Suprapubic skin (tissue), 4 donors: ENCODE measurements around the gene REC114. TPM values are rescaled to one million over a fixed set of nuclear protein-coding genes. Genes with fewer than 3 reads are reported as not detected.

ENCODE experiments used
- DNase-seq, 2 donors: peaks; one replicate each; pipeline ENCODE4 v3.0.0-alpha.2; 2019; ENCODE audit warnings: low spot score in 2 of 2
- H3K27ac ChIP-seq: fragments of 200-600 bp; sonication (generic); one replicate; pipeline ENCODE4 v1.5.1; 2019
- H3K27me3 ChIP-seq: fragments of 200-600 bp; sonication (generic); one replicate; pipeline ENCODE4 v1.5.1; 2019
- H3K36me3 ChIP-seq: fragments of 200-600 bp; sonication (generic); one replicate; pipeline ENCODE4 v1.5.1; 2019
- H3K4me1 ChIP-seq: fragments of 200-600 bp; sonication (generic); one replicate; pipeline ENCODE4 v1.5.1; 2019
- H3K4me3 ChIP-seq: fragments of 200-600 bp; sonication (generic); one replicate; pipeline ENCODE4 v1.5.1; 2019; ENCODE audit warnings: mild to moderate bottlenecking
- H3K9me3 ChIP-seq: fragments of 200-600 bp; sonication (generic); one replicate; pipeline ENCODE4 v1.5.1; 2019
- EP300 ChIP-seq: sonication (generic); formaldehyde crosslinking; IDR thresholded peaks from one replicate; pipeline ENCODE4 v1.6.1; 2017; ENCODE audit warnings: antibody characterized with exemption
- POLR2A ChIP-seq, 2 donors: fragments of 450-650 bp; IDR thresholded peaks; one replicate each; pipeline ENCODE4 v1.6.1; 2017; ENCODE audit warnings: antibody characterized with exemption in 2 of 2, mild to moderate bottlenecking in 2 of 2, moderate library complexity in 2 of 2
- POLR2AphosphoS5 ChIP-seq, 3 donors: sonication (generic); formaldehyde crosslinking; IDR thresholded peaks; one replicate each; pipeline ENCODE4 v1.6.1; 2017; ENCODE audit warnings: antibody characterized with exemption in 3 of 3
- WGBS: methylation state at CpG from one replicate; pipeline ENCODE4 v1.1.5; 2018; 5-methylcytosine and 5-hydroxymethylcytosine counted together
- total RNA-seq, 4 donors: library from RNA; depleted of rRNA; stranded (reverse); fragments of >200 nt; gene quantifications; one replicate each; pipeline ENCODE4 v1.1.0, GENCODE V29; 2016
- TF ChIP-seq, protein P1 (sequence below), 2 donors: fragments of 200-600 bp in 1 of 2; fragments of 450-650 bp in 1 of 2; sonication (generic) in 1 of 2; IDR thresholded peaks; one replicate each; pipeline ENCODE4 v1.5.1; 2016 to 2019; ENCODE audit warnings: antibody characterized with exemption in 2 of 2, mild to moderate bottlenecking in 1 of 2, moderate library complexity in 1 of 2

Gene REC114
- total RNA-seq, 4 donors from 2014 or later, result not detected

DNA sequence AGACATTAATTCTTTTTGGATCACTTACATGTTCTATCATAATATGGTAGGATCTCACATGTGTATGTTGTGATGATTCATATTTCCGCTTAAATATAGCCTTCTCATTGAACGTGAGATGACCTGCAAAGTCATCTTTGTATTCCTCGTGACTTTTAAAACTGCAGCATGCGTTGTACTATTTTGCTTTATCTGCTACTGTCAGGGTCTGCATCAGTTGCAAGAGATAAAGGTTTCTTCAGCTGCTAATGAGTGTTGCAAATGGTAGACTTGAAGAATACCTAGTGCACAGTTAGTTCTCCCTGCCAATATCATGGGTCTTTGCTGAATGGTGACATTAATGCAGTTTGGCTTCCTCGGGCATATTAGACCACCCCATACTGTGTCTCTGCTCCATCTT is 31.8 kb downstream of the REC114 start:
- WGBS, result 85% methylated on average over 5 of the region's 5 CpGs
- H3K4me1 ChIP-seq, result no peaks in the 10 kb centered on the region

DNA sequence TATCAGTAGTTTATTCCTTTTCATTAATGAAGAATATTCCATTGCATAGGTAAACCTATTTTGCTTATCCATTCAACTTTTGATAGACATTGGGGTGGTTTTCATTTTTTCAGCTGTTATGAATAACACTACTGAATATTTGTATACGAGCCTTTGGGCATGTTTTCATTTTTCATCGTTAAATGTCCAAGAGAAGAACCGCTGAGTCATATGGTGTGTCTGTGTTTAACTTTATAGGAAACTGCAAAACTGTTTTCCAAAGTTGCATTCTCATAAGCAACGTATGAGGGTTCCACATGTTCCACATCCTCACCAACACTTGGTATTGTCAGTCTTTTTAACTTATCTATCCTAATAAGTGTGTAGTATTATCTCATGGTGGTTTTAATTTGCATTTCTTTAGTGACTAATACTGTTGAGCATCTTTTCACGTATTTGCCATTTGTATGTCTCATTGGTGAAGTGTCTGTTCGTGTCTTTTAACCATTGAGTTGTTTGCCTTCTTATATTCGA is 33.8 kb downstream of the REC114 start:
- Histone ChIP-seq H3K4me3 (no peak overlapping the region), H3K27me3 (peaks cover 14% of the 10 kb centered on the region), H3K4me1 (no peaks in the 10 kb centered on the region), H3K36me3 (no peaks in the 10 kb centered on the region), H3K9me3 (no peaks in the 10 kb centered on the region), H3K27ac (no peak overlapping the region)
- TF ChIP-seq POLR2A (IDR thresholded peaks at IDR 0.05), result no peak
- TF ChIP-seq, protein P1, sequence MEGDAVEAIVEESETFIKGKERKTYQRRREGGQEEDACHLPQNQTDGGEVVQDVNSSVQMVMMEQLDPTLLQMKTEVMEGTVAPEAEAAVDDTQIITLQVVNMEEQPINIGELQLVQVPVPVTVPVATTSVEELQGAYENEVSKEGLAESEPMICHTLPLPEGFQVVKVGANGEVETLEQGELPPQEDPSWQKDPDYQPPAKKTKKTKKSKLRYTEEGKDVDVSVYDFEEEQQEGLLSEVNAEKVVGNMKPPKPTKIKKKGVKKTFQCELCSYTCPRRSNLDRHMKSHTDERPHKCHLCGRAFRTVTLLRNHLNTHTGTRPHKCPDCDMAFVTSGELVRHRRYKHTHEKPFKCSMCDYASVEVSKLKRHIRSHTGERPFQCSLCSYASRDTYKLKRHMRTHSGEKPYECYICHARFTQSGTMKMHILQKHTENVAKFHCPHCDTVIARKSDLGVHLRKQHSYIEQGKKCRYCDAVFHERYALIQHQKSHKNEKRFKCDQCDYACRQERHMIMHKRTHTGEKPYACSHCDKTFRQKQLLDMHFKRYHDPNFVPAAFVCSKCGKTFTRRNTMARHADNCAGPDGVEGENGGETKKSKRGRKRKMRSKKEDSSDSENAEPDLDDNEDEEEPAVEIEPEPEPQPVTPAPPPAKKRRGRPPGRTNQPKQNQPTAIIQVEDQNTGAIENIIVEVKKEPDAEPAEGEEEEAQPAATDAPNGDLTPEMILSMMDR (IDR thresholded peaks at IDR 0.05), result no peak
- no peak for TF ChIP-seq POLR2AphosphoS5 (IDR thresholded peaks at IDR 0.05)
- no peak for TF ChIP-seq EP300
- WGBS, result 89% methylated on average over 7 of the region's 7 CpGs
- DNase-seq, result no peak

More for the DNA sequence above, 31.8 kb downstream of the REC114 start:
- H3K27me3 ChIP-seq, result peaks cover 21% of the 10 kb centered on the region
- no peak overlapping the region for H3K27ac ChIP-seq
- no peak for DNase-seq
- TF ChIP-seq POLR2A (IDR thresholded peaks at IDR 0.05) (no peak), POLR2AphosphoS5 (IDR thresholded peaks at IDR 0.05) (no peak), EP300 (no peak)
- TF ChIP-seq, protein P1 (IDR thresholded peaks at IDR 0.05), result no peak
- H3K9me3 ChIP-seq, result no peaks in the 10 kb centered on the region
- no peaks in the 10 kb centered on the region for H3K36me3 ChIP-seq
- H3K4me3 ChIP-seq, result no peak overlapping the region

DNA sequence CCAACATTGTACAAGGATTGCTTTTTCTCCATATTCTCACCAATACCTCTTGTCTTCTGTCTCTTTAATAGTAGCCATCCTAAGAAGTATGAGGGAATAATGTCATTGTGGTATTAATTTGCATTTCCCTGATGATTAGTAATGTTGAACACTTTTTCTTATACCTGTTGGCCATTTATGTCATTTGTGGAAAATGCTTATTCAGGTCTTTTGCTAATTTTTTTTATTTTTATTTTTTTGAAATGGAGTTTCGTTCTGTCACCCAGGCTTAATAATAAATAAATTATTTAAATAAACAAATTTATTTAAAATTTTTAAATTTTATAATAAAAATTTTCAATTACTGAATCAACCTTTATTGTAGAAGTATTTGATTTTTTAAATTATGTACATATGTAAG is 37.1 kb downstream of the REC114 start:
- 85% methylated on average over 1 of the region's 1 CpG for WGBS
- no peak overlapping the region for H3K27ac ChIP-seq
- no peaks in the 10 kb centered on the region for H3K9me3 ChIP-seq
- H3K4me3 ChIP-seq, result no peak overlapping the region
- H3K4me1 ChIP-seq, result no peaks in the 10 kb centered on the region
- H3K27me3 ChIP-seq, result peaks cover 6% of the 10 kb centered on the region
- TF ChIP-seq POLR2AphosphoS5 (IDR thresholded peaks at IDR 0.05), result no peak
- no peak for TF ChIP-seq POLR2A (IDR thresholded peaks at IDR 0.05)
- TF ChIP-seq EP300, result no peak
- TF ChIP-seq, protein P1 (IDR thresholded peaks at IDR 0.05), result no peak
- no peak for DNase-seq
- H3K36me3 ChIP-seq, result no peaks in the 10 kb centered on the region

DNA sequence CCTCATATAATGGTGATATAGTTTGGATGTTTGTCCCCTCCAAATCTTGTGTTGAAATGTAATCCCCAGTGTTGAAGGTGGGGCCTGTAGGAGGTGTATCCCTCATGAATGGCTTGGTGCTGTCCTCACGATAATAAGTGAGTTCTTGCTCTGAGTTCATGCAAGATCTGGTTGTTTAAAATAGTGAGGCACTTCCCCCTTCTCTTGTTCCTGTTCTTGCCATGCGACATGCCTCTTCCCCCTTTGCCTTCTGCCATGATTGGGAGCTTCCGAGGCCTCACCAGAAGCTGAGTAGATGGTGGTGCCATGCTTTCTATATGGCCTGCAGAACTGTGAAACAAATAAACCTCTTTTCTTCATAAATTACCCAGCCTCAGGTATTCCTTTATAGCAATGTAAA is 39.2 kb downstream of the REC114 start:
- Histone ChIP-seq H3K36me3 (no peaks in the 10 kb centered on the region), H3K27me3 (peaks cover 4% of the 10 kb centered on the region), H3K9me3 (no peaks in the 10 kb centered on the region), H3K27ac (no peak overlapping the region), H3K4me3 (no peak overlapping the region), H3K4me1 (no peaks in the 10 kb centered on the region)
- TF ChIP-seq POLR2A (IDR thresholded peaks at IDR 0.05) (no peak), POLR2AphosphoS5 (IDR thresholded peaks at IDR 0.05) (no peak), EP300 (no peak)
- TF ChIP-seq, protein P1 (IDR thresholded peaks at IDR 0.05), result no peak
- no peak for DNase-seq
- WGBS, result 82% methylated on average over 3 of the region's 3 CpGs

DNA sequence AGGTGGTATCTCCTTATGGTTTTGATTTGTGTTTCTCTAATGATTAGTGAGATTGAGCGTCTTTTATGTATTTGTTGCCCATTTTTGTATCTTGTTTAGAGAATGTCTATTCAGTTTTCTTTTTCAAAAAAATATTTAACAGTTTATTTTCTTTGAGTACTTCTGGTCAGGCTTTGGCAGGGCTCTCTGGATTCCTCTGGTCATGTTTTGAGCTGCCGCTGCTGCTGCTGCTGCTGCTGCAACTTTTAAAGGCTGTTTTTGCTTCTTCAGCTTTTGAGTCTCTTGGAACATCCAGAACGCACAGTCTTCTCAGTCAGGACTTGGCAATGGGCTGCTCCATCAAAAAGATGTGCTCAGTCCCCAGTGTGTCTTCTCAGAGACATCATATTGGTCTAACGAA is 40.1 kb downstream of the REC114 start:
- H3K4me3 ChIP-seq, result no peak overlapping the region
- H3K36me3 ChIP-seq, result no peaks in the 10 kb centered on the region
- no peaks in the 10 kb centered on the region for H3K27me3 ChIP-seq
- H3K4me1 ChIP-seq, result no peaks in the 10 kb centered on the region
- 91% methylated on average over 4 of the region's 4 CpGs for WGBS
- TF ChIP-seq POLR2AphosphoS5 (IDR thresholded peaks at IDR 0.05), result no peak
- no peak for TF ChIP-seq EP300
- TF ChIP-seq POLR2A (IDR thresholded peaks at IDR 0.05), result no peak
- TF ChIP-seq, protein P1 (IDR thresholded peaks at IDR 0.05), result no peak
- DNase-seq, result no peak
- no peaks in the 10 kb centered on the region for H3K9me3 ChIP-seq
- no peak overlapping the region for H3K27ac ChIP-seq
